Esophagus squamous epithelium (tissue), 5 donors: ENCODE data around the gene HIRIP3. TPM values are rescaled to one million over a fixed set of nuclear protein-coding genes. Genes with fewer than 3 reads are reported as not detected.

Experiments
- DNase-seq: peaks from one replicate; lab custom pipeline; 2025; lab: John Stamatoyannopoulos, UW
- H3K27ac ChIP-seq, 4 donors: fragments of 200-600 bp; sonication (generic); one replicate each; pipeline ENCODE4 v1.5.1; 2016 to 2019; ENCODE audit warnings: mild to moderate bottlenecking in 1 of 4
- H3K27me3 ChIP-seq, 4 donors: fragments of 200-600 bp; sonication (generic); 1 replicate in 3 of 4; 2 replicates in 1 of 4; pipeline versions ENCODE4 v1.5.1 to v1.6.0; 2017 to 2021; ENCODE audit warnings: antibody characterized with exemption in 1 of 4
- H3K36me3 ChIP-seq, 3 donors: fragments of 200-600 bp; sonication (generic); one replicate each; pipeline ENCODE4 v1.5.1; 2016 to 2019
- H3K4me1 ChIP-seq, 3 donors: fragments of 200-600 bp; sonication (generic); one replicate each; pipeline ENCODE4 v1.5.1; 2017 to 2019
- H3K4me3 ChIP-seq, 4 donors: fragments of 200-600 bp; sonication (generic); 1 replicate in 3 of 4; 2 replicates in 1 of 4; pipeline ENCODE4 v1.5.1; 2016 to 2019; ENCODE audit warnings: mild to moderate bottlenecking in 2 of 4, moderate library complexity in 1 of 4
- H3K9me3 ChIP-seq, 3 donors: fragments of 200-600 bp; sonication (generic); one replicate each; pipeline ENCODE4 v1.5.1; 2016 to 2019
- POLR2A ChIP-seq, 4 donors: fragments of 450-650 bp; IDR thresholded peaks; one replicate each; pipeline ENCODE4 v1.6.1; 2017; ENCODE audit warnings: antibody characterized with exemption in 4 of 4, mild to moderate bottlenecking in 4 of 4, moderate library complexity in 3 of 4
- WGBS, 2 donors: methylation state at CpG; one replicate each; pipeline ENCODE4 v1.1.5; 2018; 5-methylcytosine and 5-hydroxymethylcytosine counted together
- intact Hi-C: fragments of 100-400 bp; cut with DNase I; formaldehyde crosslinking; loops from one replicate; pipeline ENCODE4 v1.15.0; 2022
- total RNA-seq, 4 donors: library from RNA; depleted of rRNA; stranded (reverse); fragments of >200 nt; gene quantifications; one replicate each; pipeline ENCODE4 v1.1.0, GENCODE V29; 2016
- TF ChIP-seq, protein P1 (sequence below), 6 experiments: fragments of 450-650 bp in 4 of 6; fragments of 200-600 bp in 2 of 6; sonication (generic) in 2 of 6; IDR thresholded peaks; one replicate each; pipeline ENCODE4 v1.5.1; 2016 to 2019; ENCODE audit warnings: antibody characterized with exemption in 6 of 6, mild to moderate bottlenecking in 4 of 6, moderate library complexity in 4 of 6
- donor health status: DM: yes; HTN: yes; CAD: no.

HIRIP3 gene
- total RNA-seq, 4 donors from 2014 or later: 5.1 to 12.8 (median 9.7) TPM

GRCh38 chr16:30032083-30032819 lies 36.8 kb upstream of the HIRIP3 start:
- WGBS, 2 donors: 24 to 28% methylated on average over 11 of the region's 12 CpGs
- Histone ChIP-seq H3K9me3 (no peaks in the 10 kb centered on the region), H3K27me3 (peaks cover 0 to 95% (median 17%) of the 10 kb centered on the region in 4 donors), H3K4me1 (peaks cover 6 to 14% (median 11%) of the 10 kb centered on the region in 3 donors), H3K4me3 (no peak overlapping the region), H3K27ac (no peak overlapping the region), H3K36me3 (no peaks in the 10 kb centered on the region)
- DNase-seq: no peak
- TF ChIP-seq, protein P1, sequence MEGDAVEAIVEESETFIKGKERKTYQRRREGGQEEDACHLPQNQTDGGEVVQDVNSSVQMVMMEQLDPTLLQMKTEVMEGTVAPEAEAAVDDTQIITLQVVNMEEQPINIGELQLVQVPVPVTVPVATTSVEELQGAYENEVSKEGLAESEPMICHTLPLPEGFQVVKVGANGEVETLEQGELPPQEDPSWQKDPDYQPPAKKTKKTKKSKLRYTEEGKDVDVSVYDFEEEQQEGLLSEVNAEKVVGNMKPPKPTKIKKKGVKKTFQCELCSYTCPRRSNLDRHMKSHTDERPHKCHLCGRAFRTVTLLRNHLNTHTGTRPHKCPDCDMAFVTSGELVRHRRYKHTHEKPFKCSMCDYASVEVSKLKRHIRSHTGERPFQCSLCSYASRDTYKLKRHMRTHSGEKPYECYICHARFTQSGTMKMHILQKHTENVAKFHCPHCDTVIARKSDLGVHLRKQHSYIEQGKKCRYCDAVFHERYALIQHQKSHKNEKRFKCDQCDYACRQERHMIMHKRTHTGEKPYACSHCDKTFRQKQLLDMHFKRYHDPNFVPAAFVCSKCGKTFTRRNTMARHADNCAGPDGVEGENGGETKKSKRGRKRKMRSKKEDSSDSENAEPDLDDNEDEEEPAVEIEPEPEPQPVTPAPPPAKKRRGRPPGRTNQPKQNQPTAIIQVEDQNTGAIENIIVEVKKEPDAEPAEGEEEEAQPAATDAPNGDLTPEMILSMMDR (IDR thresholded peaks at IDR 0.05): peak; percentile 52 to 75 (median 65)
- TF ChIP-seq POLR2A (IDR thresholded peaks at IDR 0.05): no peak
- intact Hi-C loops: no loop called here

- TF ChIP-seq, protein P1 (IDR thresholded peaks at IDR 0.05): no peak
- TF ChIP-seq POLR2A (IDR thresholded peaks at IDR 0.05): no peak
These were observed 36.1 kb upstream of the HIRIP3 start for GRCh38 chr16:30031477-30031918.

DNA sequence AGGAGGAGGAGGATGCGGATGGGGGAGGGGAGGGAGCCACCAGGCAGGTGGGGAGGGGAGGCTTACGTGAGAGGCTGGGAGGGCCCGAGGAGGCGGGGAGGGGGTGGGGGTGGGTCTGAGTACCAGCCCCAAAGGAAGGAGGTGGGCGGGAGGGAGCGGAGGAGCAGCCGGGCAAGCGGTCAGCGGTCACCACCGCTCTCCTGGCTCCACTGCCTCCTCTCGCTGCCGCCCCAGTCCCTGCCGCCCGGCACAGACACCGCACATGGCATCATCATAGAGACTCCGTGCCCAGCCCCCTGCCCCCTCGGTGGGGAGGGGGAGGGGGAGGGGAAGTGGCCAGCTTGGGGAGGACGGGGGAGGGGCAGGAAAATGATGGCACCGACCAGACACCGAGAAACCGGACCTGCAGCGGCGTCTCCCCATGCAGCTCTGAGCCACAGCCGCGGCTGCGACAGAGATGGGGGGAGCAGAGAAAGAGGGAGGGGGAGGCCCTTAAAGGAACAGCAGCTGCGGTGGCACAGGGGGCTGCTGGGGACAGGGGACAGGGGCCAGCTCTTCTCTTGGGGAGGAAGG lies 35.5 kb upstream of the HIRIP3 start, which contains the start of gene TLCD3B:
Gene TLCD3B (minus strand): TSS at position 431 of the 573 bp plus-strand sequence. CDS start 744 bp downstream, outside the sequence.
- H3K27ac ChIP-seq: no peak within 1 kb of the TSS
- no peak for DNase-seq
- H3K4me1 ChIP-seq: peaks cover 6 to 14% (median 11%) of the 10 kb centered on the region in 3 donors
- H3K27me3 ChIP-seq: peaks cover 0 to 99% (median 17%) of the 10 kb centered on the region in 4 donors
- WGBS, 2 donors: 0 to 2% methylated on average over 7 to 18 of the region's 27 CpGs
- no peaks in the 10 kb centered on the region for H3K9me3 ChIP-seq
- peak within 1 kb of the TSS in 1 of 4 donors; percentile 37 for H3K4me3 ChIP-seq
- no peaks in the 10 kb centered on the region for H3K36me3 ChIP-seq
- no peak for TF ChIP-seq POLR2A (IDR thresholded peaks at IDR 0.05)
- TF ChIP-seq, protein P1 (IDR thresholded peaks at IDR 0.05): no peak
- intact Hi-C loops: no loop called here

More at GRCh38 chr16:30031477-30031918, 36.1 kb upstream of the HIRIP3 start:
- peaks cover 0 to 99% (median 17%) of the 10 kb centered on the region in 4 donors for H3K27me3 ChIP-seq
- no peaks in the 10 kb centered on the region for H3K9me3 ChIP-seq
- no peak for DNase-seq
- intact Hi-C loops: no loop called here
- no peak overlapping the region for H3K27ac ChIP-seq
- no peaks in the 10 kb centered on the region for H3K36me3 ChIP-seq
- peaks cover 6 to 14% (median 11%) of the 10 kb centered on the region in 3 donors for H3K4me1 ChIP-seq
- 21% methylated on average over 8 of the region's 11 CpGs; no CpG with 5 or more reads in 1 of the 2 donors for WGBS, 2 donors
- H3K4me3 ChIP-seq: no peak overlapping the region

GRCh38 chr16:30030011-30030685 lies 34.7 kb upstream of the HIRIP3 start:
- no peak for DNase-seq
- peaks cover 6 to 14% (median 11%) of the 10 kb centered on the region in 3 donors for H3K4me1 ChIP-seq
- WGBS, 2 donors: 14 to 25% methylated on average over 10 to 14 of the region's 23 CpGs
- H3K9me3 ChIP-seq: no peaks in the 10 kb centered on the region
- H3K36me3 ChIP-seq: no peaks in the 10 kb centered on the region
- intact Hi-C loops: no loop called here
- TF ChIP-seq POLR2A (IDR thresholded peaks at IDR 0.05): no peak
- TF ChIP-seq, protein P1 (IDR thresholded peaks at IDR 0.05): no peak
- H3K4me3 ChIP-seq: no peak overlapping the region
- H3K27me3 ChIP-seq: peaks cover 0 to 99% (median 17%) of the 10 kb centered on the region in 4 donors
- no peak overlapping the region for H3K27ac ChIP-seq
